ENCODE data around the gene FHIT.

FHIT gene

DNA sequence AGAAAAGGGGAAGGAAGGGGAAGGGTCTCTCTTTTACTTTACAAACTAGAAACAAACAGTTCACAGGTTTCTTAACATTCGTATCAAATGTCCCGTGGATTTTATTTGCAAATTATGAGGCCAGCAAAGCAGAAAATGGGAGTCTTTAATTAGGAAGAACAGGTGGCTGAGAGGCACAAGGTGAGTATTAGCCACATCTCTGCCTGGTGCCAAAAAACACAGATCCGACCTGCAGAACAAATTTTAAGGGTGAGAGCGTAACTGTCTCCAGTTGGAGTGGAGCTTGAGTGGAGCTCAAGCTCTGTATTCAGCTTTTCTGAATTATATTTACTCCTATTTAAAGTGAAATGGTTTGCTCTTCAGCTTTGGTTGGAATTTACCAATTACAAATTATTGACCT is 1004.9 kb downstream of the FHIT start:
- H4K20me1 ChIP-seq (ENCODE audit: control insufficient read depth, insufficient read depth, low read depth, low read length), result no peaks in the 10 kb centered on the region
- no peak overlapping the region for H3K4me3 ChIP-seq (ENCODE audit: low read length)
- no peaks in the 10 kb centered on the region for H3K27me3 ChIP-seq (ENCODE audit: control insufficient read depth, low read length)
- no peaks in the 10 kb centered on the region for H3K36me3 ChIP-seq (ENCODE audit: control insufficient read depth, low read length)
- no peak for TF ChIP-seq EZH2phosphoT487 (IDR thresholded peaks at IDR 0.05; ENCODE audit: borderline replicate concordance, low read length)
- TF ChIP-seq, protein P1, sequence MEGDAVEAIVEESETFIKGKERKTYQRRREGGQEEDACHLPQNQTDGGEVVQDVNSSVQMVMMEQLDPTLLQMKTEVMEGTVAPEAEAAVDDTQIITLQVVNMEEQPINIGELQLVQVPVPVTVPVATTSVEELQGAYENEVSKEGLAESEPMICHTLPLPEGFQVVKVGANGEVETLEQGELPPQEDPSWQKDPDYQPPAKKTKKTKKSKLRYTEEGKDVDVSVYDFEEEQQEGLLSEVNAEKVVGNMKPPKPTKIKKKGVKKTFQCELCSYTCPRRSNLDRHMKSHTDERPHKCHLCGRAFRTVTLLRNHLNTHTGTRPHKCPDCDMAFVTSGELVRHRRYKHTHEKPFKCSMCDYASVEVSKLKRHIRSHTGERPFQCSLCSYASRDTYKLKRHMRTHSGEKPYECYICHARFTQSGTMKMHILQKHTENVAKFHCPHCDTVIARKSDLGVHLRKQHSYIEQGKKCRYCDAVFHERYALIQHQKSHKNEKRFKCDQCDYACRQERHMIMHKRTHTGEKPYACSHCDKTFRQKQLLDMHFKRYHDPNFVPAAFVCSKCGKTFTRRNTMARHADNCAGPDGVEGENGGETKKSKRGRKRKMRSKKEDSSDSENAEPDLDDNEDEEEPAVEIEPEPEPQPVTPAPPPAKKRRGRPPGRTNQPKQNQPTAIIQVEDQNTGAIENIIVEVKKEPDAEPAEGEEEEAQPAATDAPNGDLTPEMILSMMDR (IDR thresholded peaks at IDR 0.05; ENCODE audit: low read depth, low read length, poor library complexity, severe bottlenecking), result no peak
- no peaks in the 10 kb centered on the region for H3F3A ChIP-seq (ENCODE audit: control insufficient read depth, insufficient read depth)
- no peaks in the 10 kb centered on the region for H3K9me3 ChIP-seq (ENCODE audit: control insufficient read depth, insufficient read depth, low read length)
- H3K27ac ChIP-seq (ENCODE audit: low read depth, low read length), result no peak overlapping the region
- no peaks in the 10 kb centered on the region for H3K79me2 ChIP-seq (ENCODE audit: control insufficient read depth, low read length)
- H3K4me1 ChIP-seq (ENCODE audit: control insufficient read depth, low read length), result peaks cover 6% of the 10 kb centered on the region
- no peak overlapping the region for H3K4me2 ChIP-seq (ENCODE audit: low read length)
- no peaks in the 10 kb centered on the region for H3K9me2 ChIP-seq (replicated peaks; ENCODE audit: control insufficient read depth, low read length)

DNA sequence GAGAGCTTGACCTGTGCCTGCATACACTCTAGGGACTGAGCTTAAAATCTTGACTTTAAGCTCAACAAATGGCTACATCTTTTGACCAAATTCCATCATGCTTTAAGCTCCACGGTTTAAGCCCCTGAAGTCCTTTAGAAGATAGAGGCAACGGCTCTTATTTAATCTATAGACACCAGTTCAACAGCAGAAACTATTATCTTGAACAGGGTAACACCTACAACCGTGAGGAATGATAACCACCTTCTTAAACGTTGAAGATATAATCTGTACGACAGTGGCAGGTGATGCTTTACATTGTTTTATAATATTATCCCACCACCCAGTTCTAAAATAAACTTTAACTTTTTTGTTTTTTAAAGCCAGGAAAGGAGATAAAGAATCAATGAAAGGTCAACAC is 1007.8 kb downstream of the FHIT start:
- Histone ChIP-seq H3K9me3 (ENCODE audit: control insufficient read depth, insufficient read depth, low read length) (no peaks in the 10 kb centered on the region), H3F3A (ENCODE audit: control insufficient read depth, insufficient read depth) (no peaks in the 10 kb centered on the region), H3K27ac (ENCODE audit: low read depth, low read length) (no peak overlapping the region), H3K79me2 (ENCODE audit: control insufficient read depth, low read length) (no peaks in the 10 kb centered on the region), H3K4me2 (ENCODE audit: low read length) (no peak overlapping the region), H3K4me1 (ENCODE audit: control insufficient read depth, low read length) (no peaks in the 10 kb centered on the region; the same call in 1 of the 2 replicates), H3K9me2 (replicated peaks; ENCODE audit: control insufficient read depth, low read length) (no peaks in the 10 kb centered on the region), H3K4me3 (ENCODE audit: low read length) (no peak overlapping the region), H3K27me3 (ENCODE audit: control insufficient read depth, low read length) (no peaks in the 10 kb centered on the region), H4K20me1 (ENCODE audit: control insufficient read depth, insufficient read depth, low read depth, low read length) (no peaks in the 10 kb centered on the region), H3K36me3 (ENCODE audit: control insufficient read depth, low read length) (no peaks in the 10 kb centered on the region)
- no peak for TF ChIP-seq EZH2phosphoT487 (IDR thresholded peaks at IDR 0.05; ENCODE audit: borderline replicate concordance, low read length)
- TF ChIP-seq, protein P1 (IDR thresholded peaks at IDR 0.05; ENCODE audit: low read depth, low read length, poor library complexity, severe bottlenecking), result no peak

DNA sequence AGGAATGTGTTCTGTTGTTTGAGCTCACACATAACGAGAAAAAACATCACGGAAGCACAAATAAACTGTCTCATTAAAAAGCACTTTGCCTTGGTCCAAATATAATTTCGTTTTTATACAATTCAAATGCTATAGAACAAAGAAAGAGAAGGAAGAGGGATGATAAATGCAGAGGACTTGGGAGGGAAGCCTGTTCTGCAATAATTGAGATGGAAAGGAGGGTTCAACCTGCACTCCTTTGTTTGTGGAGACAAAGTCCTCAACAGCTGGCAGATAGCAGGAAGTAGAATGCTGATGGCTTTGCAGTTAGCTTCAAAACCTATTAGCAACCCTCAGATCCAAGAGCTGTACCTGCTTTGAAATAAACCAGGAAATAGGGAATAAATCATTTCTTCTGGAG is 1010.8 kb downstream of the FHIT start:
- peaks cover 9% of the 10 kb centered on the region for H3K4me1 ChIP-seq (ENCODE audit: control insufficient read depth, low read length)
- no peak overlapping the region for H3K4me2 ChIP-seq (ENCODE audit: low read length)
- no peaks in the 10 kb centered on the region for H3K9me3 ChIP-seq (ENCODE audit: control insufficient read depth, insufficient read depth, low read length)
- no peaks in the 10 kb centered on the region for H3F3A ChIP-seq (ENCODE audit: control insufficient read depth, insufficient read depth)
- no peaks in the 10 kb centered on the region for H3K79me2 ChIP-seq (ENCODE audit: control insufficient read depth, low read length)
- H3K27ac ChIP-seq (ENCODE audit: low read depth, low read length), result no peak overlapping the region
- H3K27me3 ChIP-seq (ENCODE audit: control insufficient read depth, low read length), result no peaks in the 10 kb centered on the region
- no peaks in the 10 kb centered on the region for H3K36me3 ChIP-seq (ENCODE audit: control insufficient read depth, low read length)
- H3K4me3 ChIP-seq (ENCODE audit: low read length), result no peak overlapping the region
- TF ChIP-seq, protein P1 (IDR thresholded peaks at IDR 0.05; ENCODE audit: low read depth, low read length, poor library complexity, severe bottlenecking), result no peak
- TF ChIP-seq EZH2phosphoT487 (IDR thresholded peaks at IDR 0.05; ENCODE audit: borderline replicate concordance, low read length), result no peak
- H3K9me2 ChIP-seq (replicated peaks; ENCODE audit: control insufficient read depth, low read length), result no peaks in the 10 kb centered on the region
- H4K20me1 ChIP-seq (ENCODE audit: control insufficient read depth, insufficient read depth, low read depth, low read length), result no peaks in the 10 kb centered on the region

DNA sequence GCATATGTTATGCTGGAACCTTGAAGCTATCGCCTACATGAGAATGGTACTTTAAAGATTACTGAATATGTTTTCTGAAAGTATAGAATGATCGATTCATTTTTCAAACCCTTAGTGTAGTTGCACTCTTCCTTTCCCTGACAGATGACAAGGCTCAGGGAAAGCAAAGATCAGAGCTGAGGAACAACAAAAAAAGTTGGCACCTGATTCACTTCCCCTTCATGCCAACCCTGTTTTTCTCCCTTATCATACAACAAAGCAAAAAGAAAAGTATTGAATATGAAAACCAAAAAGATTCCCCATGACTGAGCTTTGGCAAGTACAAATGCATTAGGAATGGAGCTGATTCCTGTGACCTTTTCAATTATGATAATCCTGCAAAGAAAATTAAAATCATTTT is 1012.7 kb downstream of the FHIT start:
- Histone ChIP-seq H3K4me3 (ENCODE audit: low read length) (no peak overlapping the region), H4K20me1 (ENCODE audit: control insufficient read depth, insufficient read depth, low read depth, low read length) (no peaks in the 10 kb centered on the region), H3K36me3 (ENCODE audit: control insufficient read depth, low read length) (no peaks in the 10 kb centered on the region), H3K9me2 (replicated peaks; ENCODE audit: control insufficient read depth, low read length) (no peaks in the 10 kb centered on the region), H3K27ac (ENCODE audit: low read depth, low read length) (no peak overlapping the region), H3K9me3 (ENCODE audit: control insufficient read depth, insufficient read depth, low read length) (no peaks in the 10 kb centered on the region), H3K4me2 (ENCODE audit: low read length) (no peak overlapping the region), H3F3A (ENCODE audit: control insufficient read depth, insufficient read depth) (no peaks in the 10 kb centered on the region), H3K4me1 (ENCODE audit: control insufficient read depth, low read length) (peaks cover 9% of the 10 kb centered on the region), H3K79me2 (ENCODE audit: control insufficient read depth, low read length) (no peaks in the 10 kb centered on the region), H3K27me3 (ENCODE audit: control insufficient read depth, low read length) (no peaks in the 10 kb centered on the region)
- no peak for TF ChIP-seq EZH2phosphoT487 (IDR thresholded peaks at IDR 0.05; ENCODE audit: borderline replicate concordance, low read length)
- TF ChIP-seq, protein P1 (IDR thresholded peaks at IDR 0.05; ENCODE audit: low read depth, low read length, poor library complexity, severe bottlenecking), result no peak
